IPS-11a (cell line): ENCODE results near the gene SIRPD.
"Not testable (repeated sequence)": the region's sequence is repeated elsewhere in the genome, so short reads cannot be mapped to it uniquely, and the experiment has no call there.

ENCODE experiments used
- H3K4me3 ChIP-seq: one replicate; pipeline ENCODE4 v1.5.1; 2013; ENCODE audit warnings: low read depth, low read length, control low read depth

The SIRPD gene

DNA sequence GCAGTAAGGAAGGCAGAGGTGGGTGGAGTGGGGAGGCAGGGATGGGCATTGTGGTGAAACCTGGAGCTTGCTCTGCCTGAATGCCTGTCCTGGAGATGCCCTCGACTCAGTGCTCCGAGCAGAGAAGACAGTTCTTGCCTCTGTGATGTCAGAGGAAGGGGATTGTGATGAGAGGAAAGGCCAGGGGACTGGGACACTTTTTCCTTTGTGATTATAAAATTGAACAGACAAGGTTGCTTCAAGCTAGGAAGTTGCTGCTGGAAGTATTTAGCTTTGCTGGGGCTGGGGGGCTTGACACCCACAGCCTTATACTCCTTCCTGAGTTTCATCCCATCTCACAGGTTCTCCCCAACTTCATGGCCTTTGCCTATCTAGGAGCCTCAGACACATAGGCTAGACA is at the start of gene SIRPD:
SIRPD (minus strand) TSS at position 101 of the 400 bp plus-strand sequence; CDS start at position 49, 52 bp downstream.
- H3K4me3 ChIP-seq = no peak within 1 kb of the TSS

DNA sequence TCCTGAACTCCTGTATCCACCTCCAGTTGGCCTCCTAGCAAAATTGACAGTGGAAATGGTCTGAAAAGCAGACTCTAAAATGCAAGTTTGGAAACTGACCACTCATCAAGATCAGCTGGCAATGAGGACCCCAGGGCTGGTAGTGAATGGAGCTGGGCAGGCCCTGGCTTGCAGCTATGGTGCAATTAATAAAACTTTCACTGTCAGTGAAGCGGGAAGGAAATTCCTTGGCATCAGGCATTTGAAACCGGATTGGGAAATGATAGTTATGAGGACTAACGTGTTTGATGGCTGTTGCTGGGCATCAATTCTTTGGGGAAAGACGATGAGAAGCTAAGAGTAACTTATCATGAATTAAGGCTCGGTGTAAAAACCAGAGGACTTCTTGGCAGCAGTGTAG is 43.2 kb upstream of the SIRPD start:
- no peak overlapping the region for H3K4me3 ChIP-seq

DNA sequence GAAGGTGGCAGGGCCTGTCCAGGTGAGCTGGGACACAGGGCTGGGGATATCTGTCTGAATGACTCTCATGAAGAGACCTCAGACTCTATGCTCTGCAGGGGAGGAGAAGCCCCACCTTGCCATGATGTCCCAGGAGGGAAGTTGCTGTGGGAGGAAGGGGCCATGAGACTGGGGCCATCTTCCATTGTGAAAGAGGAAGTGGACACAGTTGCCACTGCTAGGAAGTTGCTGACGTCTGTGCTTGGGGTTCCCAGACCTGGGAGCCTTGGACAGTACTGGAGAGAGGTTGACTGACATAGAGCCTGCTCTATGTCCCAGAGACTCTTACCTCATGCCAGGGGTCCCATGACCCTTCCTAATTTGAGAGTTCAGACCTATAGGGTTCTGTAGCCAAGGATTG is 37.8 kb upstream of the SIRPD start:
- no peak overlapping the region for H3K4me3 ChIP-seq

DNA sequence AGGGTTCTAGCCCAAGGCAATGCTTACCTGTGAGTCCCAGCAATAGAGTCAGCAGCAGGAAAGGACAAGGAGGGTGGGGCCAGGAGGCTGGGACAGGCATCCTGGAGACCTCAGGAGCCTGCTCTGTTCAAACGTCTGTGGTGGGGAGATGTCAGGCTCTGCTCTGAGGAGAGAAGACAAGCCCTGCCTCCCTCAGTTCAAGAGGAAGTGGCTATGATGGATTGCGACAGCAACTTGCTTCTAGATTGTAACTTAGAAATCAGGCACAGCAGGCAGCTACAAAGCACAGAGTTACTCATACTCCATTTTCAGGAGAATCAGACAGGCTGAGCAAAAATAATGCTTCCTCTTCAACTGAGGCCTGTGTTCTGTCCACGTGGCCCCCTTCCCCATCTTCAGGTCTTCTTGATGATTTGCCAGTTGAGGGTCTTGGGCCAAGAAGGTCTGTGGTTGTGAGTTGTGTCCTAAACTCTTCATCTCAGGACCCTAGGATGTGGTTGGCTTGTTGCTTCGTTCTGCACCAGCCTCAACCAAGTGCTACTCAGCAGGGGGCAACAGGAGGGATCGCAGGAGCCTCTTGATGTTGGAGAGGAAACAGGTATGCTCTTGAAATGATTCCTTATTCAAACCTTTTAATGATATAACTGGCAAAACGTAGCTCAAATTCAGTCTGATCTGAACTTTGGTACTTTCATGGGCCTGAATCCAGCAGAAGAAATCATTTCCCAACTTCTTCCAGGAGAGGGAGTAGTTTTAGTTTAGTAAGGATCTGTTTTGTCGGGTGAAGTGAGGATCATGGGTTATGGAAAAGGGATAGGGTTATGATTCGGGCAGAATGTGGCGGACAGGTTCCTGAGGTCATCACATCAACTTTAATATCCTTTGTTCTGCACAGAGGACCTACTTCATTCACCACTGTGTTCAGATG is 31.3 kb upstream of the SIRPD start:
- no peak overlapping the region for H3K4me3 ChIP-seq

DNA sequence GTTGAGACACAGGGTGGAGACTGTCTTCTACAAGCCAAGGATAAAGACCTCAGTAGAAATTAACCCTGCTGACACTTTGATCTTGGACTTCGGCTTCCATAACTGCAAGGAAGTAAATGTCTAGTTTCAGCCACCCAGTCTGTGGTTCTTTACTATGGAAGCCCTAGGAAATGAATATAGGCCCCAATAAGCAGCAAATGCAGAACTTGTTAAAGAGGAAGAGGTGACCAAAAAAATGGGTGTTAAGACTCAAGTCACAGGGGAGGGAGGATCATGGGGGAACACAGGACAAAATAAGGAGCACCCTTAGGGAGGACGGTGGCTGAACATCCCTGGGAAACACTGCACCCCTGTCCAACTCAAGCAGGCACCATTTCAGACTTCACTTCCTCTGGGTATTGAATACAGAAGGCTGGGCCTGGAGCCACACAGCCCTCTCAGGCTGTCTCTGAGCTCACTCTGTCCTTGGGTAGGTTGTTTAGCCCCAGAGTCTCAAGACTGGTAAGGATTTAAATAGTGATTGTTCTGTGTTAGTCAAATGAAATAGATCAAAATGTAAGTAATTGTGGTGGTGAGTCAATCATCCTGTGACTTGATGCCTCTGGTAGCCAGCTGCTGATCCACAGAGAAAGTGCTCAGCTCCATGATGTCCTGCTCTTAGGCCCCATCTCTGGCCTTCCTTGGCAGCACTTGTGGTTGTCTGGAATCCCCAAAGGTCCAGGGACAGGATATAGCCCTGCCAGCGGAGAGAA is 30.5 kb upstream of the SIRPD start:
- H3K4me3 ChIP-seq = no peak overlapping the region

DNA sequence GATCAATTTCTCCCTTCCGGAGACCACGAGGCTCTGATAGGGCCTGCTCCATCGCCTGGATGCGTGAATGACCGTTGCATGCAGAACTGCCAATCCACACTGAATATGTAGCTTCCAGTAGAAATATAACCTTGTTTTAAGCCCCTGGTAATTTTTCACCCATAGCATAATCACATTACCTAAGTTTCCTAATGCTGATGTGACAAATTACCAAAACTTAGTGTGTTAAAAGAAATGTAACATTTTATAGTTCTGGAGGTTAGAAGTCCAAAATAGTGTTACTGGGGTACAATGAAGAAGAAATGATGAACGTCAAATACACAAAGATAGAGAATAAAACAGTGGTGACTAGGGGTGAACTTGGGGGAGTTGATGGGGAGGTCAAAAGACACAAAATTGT is 22.0 kb upstream of the SIRPD start:
- no peak overlapping the region for H3K4me3 ChIP-seq

DNA sequence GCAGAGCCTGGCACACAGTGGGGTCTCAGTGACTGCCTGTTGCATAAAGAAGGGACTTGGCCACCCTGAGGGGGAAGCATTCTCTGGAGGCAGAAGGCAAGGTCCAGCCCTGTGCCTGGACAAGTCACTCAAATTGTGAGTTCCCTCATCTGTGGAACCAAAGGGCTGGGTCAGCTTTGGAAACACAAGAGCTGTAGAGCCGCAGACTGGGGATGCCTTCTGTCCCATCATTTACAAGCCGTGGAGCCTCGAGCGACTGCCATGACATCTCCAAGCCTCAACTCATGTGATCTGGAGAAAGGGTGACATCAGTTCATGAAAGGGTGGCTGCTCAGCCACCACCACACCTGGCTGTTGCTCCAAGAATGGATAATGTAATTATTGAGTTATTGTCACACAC is 20.4 kb upstream of the SIRPD start:
- H3K4me3 ChIP-seq = no peak overlapping the region

DNA sequence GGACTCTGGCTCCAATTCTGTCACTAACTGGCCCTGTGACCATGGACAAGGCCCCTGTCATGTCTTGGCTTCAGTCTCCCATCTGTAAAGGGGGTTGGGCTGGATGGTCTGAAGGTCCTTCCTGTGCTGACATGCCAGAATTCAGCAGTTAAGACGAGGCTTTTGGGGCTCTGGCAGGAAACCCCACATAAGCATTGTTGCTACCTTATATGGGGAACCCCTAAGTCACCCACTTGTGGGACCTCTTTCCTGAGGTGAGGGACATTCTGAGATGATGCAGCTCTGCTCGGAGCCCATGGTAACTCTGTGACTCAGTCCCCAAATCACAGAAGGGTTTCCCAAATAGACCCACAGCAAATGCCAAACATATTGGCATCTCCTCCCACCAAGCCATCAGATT is 19.8 kb upstream of the SIRPD start:
- H3K4me3 ChIP-seq = not testable (repeated sequence)

DNA sequence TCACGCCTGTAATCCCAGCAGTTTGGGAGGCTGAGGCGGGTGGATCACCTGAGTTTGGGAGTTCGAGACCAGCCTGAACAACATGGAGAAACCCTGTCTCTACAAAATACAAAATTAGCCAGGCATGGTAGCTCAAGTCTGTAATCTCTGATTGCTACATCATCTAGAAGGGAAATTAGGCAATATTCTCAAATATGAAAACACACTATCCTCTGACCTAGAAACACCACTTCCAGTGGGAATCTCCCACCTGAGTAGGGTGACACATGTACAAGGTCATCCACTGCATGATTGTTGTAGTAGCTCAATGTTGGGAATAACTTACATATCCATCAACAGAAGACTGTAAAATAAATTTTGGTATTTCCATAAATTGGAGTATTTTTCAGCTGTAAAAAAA is 19.1 kb upstream of the SIRPD start:
- H3K4me3 ChIP-seq = no peak overlapping the region

DNA sequence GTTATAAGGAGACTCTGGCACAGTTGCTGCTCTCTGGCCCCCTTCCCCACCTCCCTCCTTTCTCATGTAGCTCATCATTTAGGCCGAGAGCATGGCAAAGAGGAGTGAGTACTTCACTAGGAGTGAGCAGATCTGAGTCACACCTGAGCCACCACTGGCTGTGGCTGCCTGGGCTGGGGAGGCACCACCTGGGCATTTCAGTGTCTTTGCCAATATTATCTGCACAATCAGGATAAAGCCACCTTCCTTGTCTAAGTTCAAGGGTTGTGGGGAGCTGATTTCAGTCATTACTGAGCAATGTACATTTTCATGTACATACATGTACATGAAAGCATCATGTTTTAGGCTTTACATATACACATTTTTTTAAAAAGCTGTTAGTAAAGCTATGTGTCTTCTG is 18.5 kb upstream of the SIRPD start:
- H3K4me3 ChIP-seq = not testable (repeated sequence)

DNA sequence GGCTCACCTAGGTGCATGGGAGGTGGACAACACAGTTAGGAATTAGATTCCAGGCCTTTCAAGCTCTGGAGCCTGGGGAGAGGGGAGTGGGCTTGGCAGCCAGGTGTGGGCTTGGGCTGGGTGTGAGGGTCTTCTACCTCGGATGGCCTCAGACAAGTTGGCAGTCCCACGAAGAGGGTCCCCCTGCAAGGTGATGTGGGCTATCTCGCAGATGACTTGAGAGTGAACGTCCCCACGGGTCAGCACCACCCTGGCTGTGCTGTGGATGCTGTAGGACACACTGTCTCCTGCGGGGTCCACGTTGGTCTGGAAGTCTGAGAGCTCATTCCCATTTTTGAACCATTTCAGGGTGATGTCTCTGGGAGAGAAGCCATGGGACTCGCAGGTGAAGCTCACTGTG is 14.1 kb upstream of the SIRPD start:
- H3K4me3 ChIP-seq = not testable (repeated sequence)

DNA sequence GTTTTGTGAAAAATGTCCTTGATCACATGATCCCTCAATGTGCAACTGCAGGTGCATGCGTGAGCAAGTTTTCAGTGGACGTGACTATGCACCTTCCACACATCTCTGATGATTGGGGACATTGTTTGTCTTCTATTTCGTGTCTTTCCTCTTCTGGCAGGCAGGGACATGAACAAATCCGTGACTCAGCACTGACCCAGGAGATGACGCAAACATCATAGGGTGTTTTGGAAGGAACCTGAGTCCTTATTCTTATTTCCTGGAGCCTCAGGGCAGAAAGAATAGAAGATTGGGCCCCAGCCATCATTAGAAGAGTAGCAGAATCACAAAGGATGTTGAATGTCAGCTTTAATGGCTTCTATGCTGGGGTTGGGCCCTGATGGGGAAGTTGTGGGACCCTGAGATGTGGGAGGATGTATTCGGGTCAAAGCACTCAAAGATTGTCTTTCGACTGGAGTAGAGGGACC is 11.9 kb upstream of the SIRPD start:
- H3K4me3 ChIP-seq = no peak overlapping the region

DNA sequence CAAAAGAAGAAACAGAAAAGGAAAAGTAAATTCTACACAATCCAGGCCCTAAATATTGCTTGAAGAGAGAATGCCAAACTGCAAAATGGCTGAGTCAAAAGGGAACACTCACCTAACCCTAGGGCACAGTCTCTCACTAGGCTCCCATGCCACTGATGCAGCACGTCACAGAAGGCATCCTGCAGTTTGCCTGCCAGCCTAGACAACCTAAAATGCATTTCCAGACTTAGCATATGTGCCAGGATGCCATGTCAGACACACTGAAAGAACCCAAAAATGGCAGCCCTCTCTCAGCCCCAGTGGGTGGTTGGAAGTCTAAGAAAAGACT is 10.6 kb upstream of the SIRPD start:
- H3K4me3 ChIP-seq = no peak overlapping the region

DNA sequence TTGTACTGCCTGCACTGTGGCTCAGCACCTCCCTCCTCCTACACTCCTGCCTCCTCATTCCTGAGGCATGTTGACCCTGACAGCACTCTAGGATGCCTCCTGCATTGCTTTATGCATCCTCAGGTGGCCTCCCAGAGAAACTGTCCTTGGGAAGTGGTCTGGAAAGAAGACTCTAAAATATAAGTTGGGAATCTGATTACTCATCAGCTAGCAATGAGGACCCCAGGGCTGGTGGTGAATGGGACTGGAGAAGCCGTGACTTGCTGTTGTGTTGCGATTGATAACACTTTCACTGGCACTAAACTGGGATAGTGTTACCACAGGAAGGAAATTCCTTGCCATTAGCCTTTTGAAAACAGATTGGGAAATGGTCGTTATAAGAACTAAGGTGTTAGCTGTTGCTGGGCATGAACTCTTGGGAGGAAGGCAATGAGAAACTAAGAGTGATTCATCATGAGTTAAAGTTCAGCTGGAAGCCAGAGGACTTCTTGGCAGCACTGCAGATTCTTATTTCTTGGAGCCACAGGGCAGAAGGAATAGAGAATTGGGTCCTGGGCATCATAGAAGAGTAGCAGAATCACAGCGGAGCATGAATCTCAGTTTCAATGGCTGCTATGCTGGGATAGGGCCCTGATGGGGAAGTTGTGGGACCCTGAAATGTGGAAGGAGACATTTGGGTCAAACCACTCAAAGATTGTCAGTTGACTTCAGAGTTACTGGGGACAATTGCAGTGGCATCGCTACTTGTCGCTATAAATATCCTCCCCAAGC is 10.1 kb upstream of the SIRPD start:
- no peak overlapping the region for H3K4me3 ChIP-seq

DNA sequence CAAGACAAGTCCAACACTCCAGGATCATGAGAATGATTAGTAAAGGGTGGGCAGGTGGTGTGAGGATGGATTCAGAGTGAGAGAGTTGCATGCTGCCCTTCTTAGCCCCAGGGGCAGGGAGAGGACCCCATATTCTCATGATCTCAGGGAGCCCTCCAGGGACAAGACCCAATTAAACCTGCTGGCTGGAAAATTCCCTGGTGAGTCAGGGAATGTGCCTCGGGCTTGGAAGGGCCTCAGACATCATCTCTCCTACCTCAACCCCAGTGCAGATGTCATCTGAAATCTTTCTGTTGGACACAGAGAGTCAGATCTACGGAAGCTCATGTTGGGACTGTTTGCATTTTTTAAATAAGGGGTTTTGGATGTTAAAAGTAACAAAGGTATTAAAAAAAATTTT is 9.2 kb upstream of the SIRPD start:
- no peak overlapping the region for H3K4me3 ChIP-seq

DNA sequence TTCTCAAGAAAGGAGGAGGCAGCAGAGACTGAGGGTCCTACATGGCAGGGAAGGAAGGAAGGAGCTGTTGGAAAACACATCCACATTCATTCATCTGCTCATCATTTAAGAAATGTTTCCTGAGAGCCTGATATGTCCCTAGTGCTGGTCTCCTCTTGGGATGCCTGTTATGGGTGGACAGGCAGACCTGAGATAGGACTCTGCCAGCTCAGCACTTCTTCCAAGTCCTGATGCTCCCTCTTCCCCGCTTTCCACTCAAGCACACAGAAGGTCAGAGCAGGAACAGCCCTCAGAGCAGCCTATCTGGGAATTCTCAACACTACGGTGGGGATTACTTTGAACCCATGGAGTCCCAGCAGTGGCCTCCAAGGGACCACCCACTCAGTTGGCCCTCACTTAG is 8.0 kb upstream of the SIRPD start:
- H3K4me3 ChIP-seq = no peak overlapping the region

DNA sequence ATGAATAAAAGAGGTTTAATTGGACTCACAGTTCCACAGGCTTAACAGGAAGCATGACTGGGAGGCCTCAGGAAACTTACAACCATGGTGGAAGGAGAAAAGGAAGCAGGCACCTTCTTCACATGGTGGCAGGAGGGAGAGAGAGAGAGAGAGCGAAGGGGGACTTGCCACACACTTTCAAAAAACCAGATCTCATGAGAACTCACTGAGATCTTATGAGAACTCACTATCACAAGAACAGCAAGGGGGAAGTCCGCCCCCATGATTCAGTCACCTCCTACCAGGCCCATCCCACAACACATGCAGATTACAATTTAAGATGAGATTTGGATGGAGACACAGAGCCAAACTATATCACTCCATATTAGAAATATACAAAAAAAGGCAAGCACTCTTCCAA is 6.1 kb upstream of the SIRPD start:
- H3K4me3 ChIP-seq = no peak overlapping the region

DNA sequence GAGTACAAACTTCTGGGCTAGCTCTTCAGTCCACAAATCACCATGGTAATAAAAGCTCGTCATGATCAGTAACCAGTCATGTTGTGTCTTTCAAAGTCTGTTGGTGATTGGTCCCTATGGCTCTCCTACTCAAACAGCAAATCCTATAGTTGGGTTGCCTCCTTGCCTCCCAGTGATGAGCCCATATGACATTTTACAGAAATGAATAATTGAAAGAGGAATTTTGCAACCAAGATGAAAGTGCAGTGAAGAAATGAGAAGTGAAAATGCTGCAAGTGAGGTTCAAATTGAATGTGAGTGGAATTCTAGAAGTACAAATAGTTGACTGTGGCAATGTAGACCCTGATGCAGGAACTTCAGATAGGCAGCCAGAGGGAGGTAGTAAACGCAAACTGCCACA is 5.1 kb upstream of the SIRPD start:
- no peak overlapping the region for H3K4me3 ChIP-seq

DNA sequence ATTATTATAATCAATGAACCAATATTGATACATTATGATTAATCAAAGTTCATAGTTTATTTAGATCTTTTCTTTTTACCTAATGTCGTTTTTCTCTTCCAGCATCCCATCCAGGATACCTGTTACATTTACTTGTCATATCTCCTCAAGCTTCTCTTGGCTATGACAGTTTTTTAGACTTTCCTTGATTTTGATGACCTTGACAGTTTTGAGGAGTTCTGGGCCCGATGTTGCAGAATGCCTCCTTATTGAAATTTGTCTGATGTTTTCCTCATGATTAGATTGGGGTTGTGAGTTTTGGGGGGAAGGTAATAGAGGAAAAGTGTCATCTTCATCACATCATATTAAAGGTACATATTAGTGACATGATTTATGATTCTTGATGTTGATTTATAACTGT is 3.8 kb upstream of the SIRPD start:
- no peak overlapping the region for H3K4me3 ChIP-seq

DNA sequence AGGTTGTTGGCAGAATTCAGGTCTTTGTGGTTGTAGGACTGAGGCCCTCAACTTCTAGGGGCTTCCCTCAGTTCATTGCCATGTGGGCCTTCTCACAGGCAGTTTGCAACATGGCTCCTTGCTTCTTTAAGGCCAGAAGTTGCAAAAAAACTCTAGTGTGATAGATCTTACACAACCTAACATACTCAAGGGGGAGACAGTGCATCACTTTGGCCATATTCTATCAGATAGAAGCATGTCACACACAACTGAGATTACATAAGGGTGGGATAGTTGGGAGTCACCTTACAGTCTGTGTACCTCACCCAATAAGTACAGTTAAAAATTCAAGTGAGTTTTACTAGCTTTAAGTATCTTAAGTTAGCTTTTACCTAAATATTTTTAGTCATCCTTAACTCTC is 1.6 kb downstream of the SIRPD start:
- no peak overlapping the region for H3K4me3 ChIP-seq

DNA sequence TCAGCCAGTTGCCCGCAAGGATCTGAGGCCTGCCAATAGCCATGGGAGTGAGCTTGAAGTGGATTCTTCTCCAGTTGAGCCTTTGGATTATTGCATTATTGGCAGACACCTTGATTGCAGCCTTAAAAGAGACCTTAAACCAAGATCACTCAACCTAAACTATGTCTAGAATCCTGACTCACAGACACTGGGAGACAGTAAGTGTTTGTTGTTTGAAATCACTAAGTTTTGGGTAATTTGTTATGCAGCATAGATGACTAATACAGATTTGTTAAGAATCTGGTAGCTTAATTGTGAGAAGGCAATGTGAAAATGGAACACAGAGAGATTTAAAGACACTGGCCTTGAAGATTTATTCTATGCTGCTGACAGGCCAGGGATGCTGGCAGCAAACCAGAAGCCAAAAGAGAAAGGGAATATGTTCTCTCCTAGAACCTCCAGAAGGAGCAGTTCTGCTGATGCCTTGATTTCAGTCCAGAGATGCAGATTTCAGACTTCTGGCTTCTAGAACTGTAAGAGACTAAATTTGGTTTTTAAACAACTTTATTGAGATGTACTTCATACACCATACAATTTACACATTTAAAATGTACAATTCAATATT is 17.6 kb downstream of the SIRPD start:
- H3K4me3 ChIP-seq = no peak overlapping the region
